H9 (cell line): ENCODE measurements around the gene SERPINB8. TPM values are rescaled to one million over a fixed set of nuclear protein-coding genes. Genes with fewer than 3 reads are reported as not detected.

Experiments
- DNase-seq: peaks from one replicate; pipeline ENCODE4 v3.0.0-alpha.2; 2017
- H2AFZ ChIP-seq: one replicate; pipeline ENCODE4 v1.6.1; 2013; ENCODE audit warnings: mild to moderate bottlenecking, low read length, control low read depth, moderate library complexity
- H2AK5ac ChIP-seq: 2 replicates; pipeline ENCODE4 v1.6.1; 2013; ENCODE audit warnings: low read length, control low read depth, mixed read lengths; ENCODE audit not compliant: insufficient read length
- H2BK120ac ChIP-seq: one replicate; pipeline ENCODE4 v1.6.1; 2013; ENCODE audit warnings: low read depth, mild to moderate bottlenecking, low read length, control low read depth, inconsistent platforms; ENCODE audit not compliant: poor library complexity, severe bottlenecking
- H2BK12ac ChIP-seq: 2 replicates; pipeline ENCODE4 v1.6.1; 2013; ENCODE audit warnings: low read length, control low read depth, mixed read lengths, low read depth; ENCODE audit not compliant: insufficient read length
- H2BK15ac ChIP-seq: 2 replicates; pipeline ENCODE4 v1.6.1; 2013; ENCODE audit warnings: low read depth, low read length, control low read depth
- H2BK20ac ChIP-seq: one replicate; pipeline ENCODE4 v1.6.1; 2013; ENCODE audit warnings: low read depth, mild to moderate bottlenecking, low read length, control low read depth, inconsistent platforms; ENCODE audit not compliant: poor library complexity, severe bottlenecking
- H2BK5ac ChIP-seq: 2 replicates; pipeline ENCODE4 v1.6.1; 2013; ENCODE audit warnings: low read length, control low read depth, mixed read lengths; ENCODE audit not compliant: insufficient read length
- H3K14ac ChIP-seq: 2 replicates; pipeline ENCODE4 v1.6.1; 2013; ENCODE audit warnings: low read length, control low read depth; ENCODE audit not compliant: insufficient read depth
- H3K18ac ChIP-seq: 2 replicates; pipeline ENCODE4 v1.6.1; 2013; ENCODE audit warnings: low read depth, mild to moderate bottlenecking, mixed read lengths, low read length, control low read depth; ENCODE audit not compliant: insufficient read length
- H3K23ac ChIP-seq: 2 replicates; pipeline ENCODE4 v1.6.1; 2013; ENCODE audit warnings: low read length, control low read depth, mixed read lengths, low read depth; ENCODE audit not compliant: insufficient read length
- H3K23me2 ChIP-seq: 2 replicates; pipeline ENCODE4 v1.6.1; 2013; ENCODE audit warnings: low read depth, mild to moderate bottlenecking, mixed read lengths, low read length, control low read depth; ENCODE audit not compliant: insufficient read length, poor library complexity, severe bottlenecking
- H3K27ac ChIP-seq: 2 replicates; pipeline ENCODE4 v1.5.1; 2013; ENCODE audit warnings: low read length, control low read depth, mixed read lengths, low read depth; ENCODE audit not compliant: insufficient read length
- H3K27me3 ChIP-seq: 2 replicates; pipeline ENCODE4 v1.6.1; 2013; ENCODE audit warnings: low read length, control low read depth, inconsistent platforms; ENCODE audit not compliant: insufficient read depth
- H3K4ac ChIP-seq: 2 replicates; pipeline ENCODE4 v1.6.1; 2013; ENCODE audit warnings: low read depth, mild to moderate bottlenecking, control low read depth, inconsistent platforms, low read length, moderate library complexity
- H3K4me1 ChIP-seq: 2 replicates; pipeline ENCODE4 v1.6.1; 2013; ENCODE audit warnings: low read length, control low read depth, inconsistent platforms; ENCODE audit not compliant: insufficient read depth
- H3K4me2 ChIP-seq: 2 replicates; pipeline ENCODE4 v1.6.1; 2013; ENCODE audit warnings: low read length, control low read depth, mixed read lengths; ENCODE audit not compliant: insufficient read length, insufficient read depth
- H3K56ac ChIP-seq: 2 replicates; pipeline ENCODE4 v1.6.1; 2013; ENCODE audit warnings: low read depth, mild to moderate bottlenecking, mixed read lengths, low read length, control low read depth; ENCODE audit not compliant: insufficient read length
- H3K79me1 ChIP-seq: 2 replicates; pipeline ENCODE4 v1.6.1; 2013; ENCODE audit warnings: low read depth, mild to moderate bottlenecking, moderate library complexity, low read length, control low read depth, inconsistent platforms; ENCODE audit not compliant: insufficient read depth, poor library complexity, severe bottlenecking
- H3K79me2 ChIP-seq: 2 replicates; pipeline ENCODE4 v1.6.1; 2013; ENCODE audit warnings: low read length, control low read depth, inconsistent platforms; ENCODE audit not compliant: insufficient read depth
- H3K9ac ChIP-seq: 2 replicates; pipeline ENCODE4 v1.6.1; 2013; ENCODE audit warnings: low read length, control low read depth, mixed read lengths; ENCODE audit not compliant: insufficient read length; ENCODE audit errors: extremely low read depth
- H3K9me3 ChIP-seq: one replicate; pipeline ENCODE4 v1.6.1; 2013; ENCODE audit warnings: low read depth, low read length, inconsistent platforms; ENCODE audit not compliant: control insufficient read depth
- H3T11ph ChIP-seq: one replicate; pipeline ENCODE4 v1.6.1; 2013; ENCODE audit warnings: mild to moderate bottlenecking, low read length, control low read depth, inconsistent platforms
- H4K20me1 ChIP-seq: one replicate; pipeline ENCODE4 v1.6.1; 2013; ENCODE audit not compliant: control insufficient read depth, insufficient read length, insufficient read depth
- H4K5ac ChIP-seq: 2 replicates; pipeline ENCODE4 v1.6.1; 2013; ENCODE audit warnings: low read depth, mild to moderate bottlenecking, mixed read lengths, low read length, control low read depth; ENCODE audit not compliant: insufficient read length
- H4K8ac ChIP-seq: replicated peaks from 2 replicates; pipeline ENCODE4 v1.6.1; 2013; ENCODE audit warnings: low read length, control low read depth, mixed read lengths, low read depth; ENCODE audit not compliant: insufficient read length
- H4K91ac ChIP-seq: 2 replicates; pipeline ENCODE4 v1.6.1; 2013; ENCODE audit warnings: low read depth, mild to moderate bottlenecking, moderate library complexity, mixed read lengths, low read length, control low read depth; ENCODE audit not compliant: insufficient read length
- H3K27ac Mint-ChIP-seq, 3 experiments: 2 replicates in 2 of 3; 3 replicates in 1 of 3; pipeline ENCODE4 v1.8.0; 2020 to 2021; ENCODE audit warnings: mixed read lengths in 3 of 3, mild to moderate bottlenecking in 1 of 3, moderate library complexity in 1 of 3
- H3K27me3 Mint-ChIP-seq: 2 replicates; pipeline ENCODE4 v1.8.0; 2021; ENCODE audit warnings: low read depth, mild to moderate bottlenecking, moderate library complexity, mixed read lengths
- H3K36me3 Mint-ChIP-seq, 3 experiments: 2 replicates in 2 of 3; 3 replicates in 1 of 3; pipeline ENCODE4 v1.8.0; 2020 to 2021; ENCODE audit warnings: low read depth in 3 of 3, mixed read lengths in 3 of 3; ENCODE audit not compliant: insufficient read depth in 1 of 3
- H3K4me1 Mint-ChIP-seq, 2 experiments: 2 replicates each; pipeline ENCODE4 v1.8.0; 2020; ENCODE audit warnings: mixed read lengths in 2 of 2
- H3K4me3 Mint-ChIP-seq, 2 experiments: 2 replicates in 1 of 2; 3 replicates in 1 of 2; pipeline ENCODE4 v1.8.0; 2020 to 2021; ENCODE audit warnings: mild to moderate bottlenecking in 2 of 2, mixed read lengths in 2 of 2, moderate library complexity in 1 of 2
- H3K9me3 Mint-ChIP-seq, 2 experiments: 2 replicates in 1 of 2; 3 replicates in 1 of 2; pipeline ENCODE4 v1.8.0; 2020; ENCODE audit warnings: mild to moderate bottlenecking in 2 of 2, mixed read lengths in 2 of 2, moderate library complexity in 1 of 2
- CTCF ChIP-seq: fragments of 200-600 bp; sonication (generic); conservative IDR thresholded peaks from 3 replicates; pipeline ENCODE4 v1.8.0; 2021; ENCODE audit warnings: antibody characterized with exemption, mild to moderate bottlenecking
- total RNA-seq: library from RNA; stranded (reverse); gene quantifications from 2 replicates; pipeline ENCODE4 v1.2.1, GENCODE V29; 2021

SERPINB8 gene
- total RNA-seq, 1 experiment from 2014 or later, result 2.1 TPM

GRCh38 chr18:63964908-63965307 is 5.0 kb upstream of the SERPINB8 start:
- Histone ChIP-seq H3K23ac (no peak overlapping the region), H3T11ph (no peak overlapping the region), H3K27me3 (no peaks in the 10 kb centered on the region), H2BK20ac (no peak overlapping the region), H3K4me1 (no peaks in the 10 kb centered on the region), H2BK15ac (no peak overlapping the region), H4K5ac (no peak overlapping the region), H3K79me1 (no peaks in the 10 kb centered on the region), H2AK5ac (no peak overlapping the region), H3K4ac (no peak overlapping the region), H3K9ac (no peak overlapping the region), H4K91ac (no peak overlapping the region), H2BK5ac (no peak overlapping the region), H4K20me1 (no peaks in the 10 kb centered on the region), H3K23me2 (peaks cover 3% of the 10 kb centered on the region), H4K8ac (no peak overlapping the region), H3K9me3 (no peaks in the 10 kb centered on the region), H3K27ac (no peak overlapping the region), H3K18ac (no peak overlapping the region), H2BK120ac (no peak overlapping the region), H2BK12ac (no peak overlapping the region), H3K56ac (no peak overlapping the region), H3K14ac (no peak overlapping the region), H3K79me2 (no peaks in the 10 kb centered on the region), H3K4me2 (no peak overlapping the region), H2AFZ (no peak overlapping the region)
- TF ChIP-seq CTCF, result no peak
- peaks cover 7% of the 10 kb centered on the region; the same call in 1 of the 2 replicates for H3K27me3 Mint-ChIP-seq
- H3K4me1 Mint-ChIP-seq, result peaks cover 11 to 13% of the 10 kb centered on the region in 2 experiments
- no peak overlapping the region for H3K27ac Mint-ChIP-seq
- no peaks in the 10 kb centered on the region for H3K36me3 Mint-ChIP-seq
- no peaks in the 10 kb centered on the region for H3K9me3 Mint-ChIP-seq
- H3K4me3 Mint-ChIP-seq, result no peak overlapping the region
- no peak for DNase-seq
